T-helper 2 cell treated with Interferon-gamma antibody and Interleukin-4, amounts not matched to agents 100 ng/mL and 5 ng/mL, for 36 hours (primary cell): Measurements from ENCODE around the gene LRPPRC. TPM values are rescaled to one million over a fixed set of nuclear protein-coding genes. Genes with fewer than 3 reads are reported as not detected.
"Not testable (repeated sequence)": the region's sequence is repeated elsewhere in the genome, so short reads cannot be mapped to it uniquely, and the experiment has no call there.

Experiments
- intact Hi-C: fragments of 100-400 bp; cut with micrococcal nuclease; formaldehyde crosslinking; loops from one replicate; pipeline ENCODE4 v1.15.1; 2023
- total RNA-seq: library from RNA; stranded (reverse); gene quantifications from 2 replicates; pipeline ENCODE4 v1.2.3, GENCODE V29; 2022

LRPPRC gene
- total RNA-seq, 1 donor from 2014 or later, result 99.2 TPM

GRCh38 chr2:43911136-43911790, 84.5 kb downstream of the LRPPRC start:
- intact Hi-C loops, result not testable (repeated sequence)

DNA sequence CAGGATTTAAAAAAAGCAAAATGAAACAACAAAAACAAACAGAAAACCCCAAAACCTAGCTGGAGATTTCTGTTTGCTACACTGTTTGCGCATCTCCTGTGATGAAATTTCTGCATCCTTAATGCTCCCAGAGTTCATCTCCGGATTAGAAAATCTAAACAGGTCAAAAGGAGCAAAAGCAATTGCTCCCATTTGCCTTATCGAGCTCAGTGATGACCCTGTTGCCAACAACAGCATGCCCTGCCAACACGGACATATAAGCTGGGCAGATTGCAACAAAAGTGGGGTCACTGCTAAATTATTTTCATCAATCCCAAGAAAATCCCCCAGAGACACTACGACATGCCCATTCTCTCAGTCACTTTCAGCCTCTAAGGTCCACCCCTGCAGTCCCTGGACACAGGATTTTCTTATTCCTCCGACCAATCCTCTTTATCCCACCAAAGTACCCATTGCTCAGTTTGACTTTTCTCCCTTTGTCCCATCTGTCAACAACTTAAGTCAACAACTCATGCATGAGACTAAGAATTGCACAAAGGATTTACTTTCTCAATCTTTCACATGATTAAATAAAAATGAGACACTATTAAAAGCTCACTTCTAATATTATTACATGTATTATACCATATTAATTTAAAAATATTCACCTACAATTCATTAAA, 89.2 kb downstream of the LRPPRC start:
- intact Hi-C loops, result no loop called here

- intact Hi-C loops, result no loop called here
Observed at GRCh38 chr2:43905871-43906270, 89.9 kb downstream of the LRPPRC start.

GRCh38 chr2:43905371-43905803, 90.4 kb downstream of the LRPPRC start:
- intact Hi-C loops, result no loop called here

DNA sequence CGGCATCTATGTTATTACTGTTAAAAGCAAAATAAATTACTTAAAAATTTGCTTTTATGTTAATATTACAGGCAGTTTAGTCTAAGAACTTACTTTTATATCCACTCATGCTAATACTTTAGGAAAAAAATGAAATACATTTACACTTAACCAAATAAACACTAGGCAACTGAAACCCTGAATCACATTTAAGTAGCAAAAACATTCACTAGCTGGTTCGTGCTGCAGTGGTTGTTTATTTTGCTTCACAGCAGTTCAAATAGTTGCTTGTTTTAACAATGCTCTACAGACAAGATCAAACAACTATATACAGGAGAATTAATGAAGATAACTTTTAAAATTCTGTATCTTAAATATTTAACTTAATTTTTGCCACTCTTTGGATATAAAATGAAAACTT, 96.2 kb downstream of the LRPPRC start:
- intact Hi-C loops, result no loop called here

GRCh38 chr2:43898838-43899346, 96.9 kb downstream of the LRPPRC start:
- intact Hi-C loops, result no loop called here

DNA sequence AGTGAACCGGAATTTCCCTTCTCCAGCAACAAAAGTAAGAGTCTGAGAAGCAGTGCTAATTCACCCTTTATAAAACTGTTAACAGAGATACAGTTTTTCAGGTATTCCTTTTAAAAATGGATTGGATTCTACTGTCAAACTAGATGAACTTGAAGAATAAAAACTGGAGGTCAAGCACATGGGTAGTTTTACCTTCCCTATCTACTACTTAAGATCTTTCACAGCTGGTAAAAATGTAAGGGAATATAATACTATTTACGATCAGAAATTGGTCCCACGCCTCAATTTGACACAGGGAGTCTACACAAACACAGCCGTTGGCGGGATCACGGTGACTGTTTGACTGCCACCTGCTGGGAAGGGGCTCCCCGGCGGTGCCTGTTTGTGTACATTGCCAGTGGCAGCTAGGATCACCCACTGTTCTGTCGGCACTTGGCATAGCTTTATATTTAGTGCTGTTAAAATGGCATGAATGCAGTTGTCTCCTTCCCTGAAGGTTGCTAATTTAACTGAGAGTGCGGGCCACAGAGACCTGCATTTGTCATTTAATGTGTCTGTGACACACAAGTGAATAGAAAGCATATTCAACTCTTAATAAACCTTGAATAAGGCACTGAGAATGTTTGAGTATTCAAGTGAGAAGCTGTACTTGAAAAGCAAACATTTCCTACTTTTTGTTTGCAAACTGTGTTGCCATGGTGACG, 97.5 kb downstream of the LRPPRC start:
- intact Hi-C loops, result no loop called here

- intact Hi-C loops, result no loop called here
Observed at GRCh38 chr2:43897492-43897891, 98.3 kb downstream of the LRPPRC start.

- intact Hi-C loops, result no loop called here
Observed at GRCh38 chr2:43896906-43897305, 98.9 kb downstream of the LRPPRC start.

- intact Hi-C loops, result no loop called here
Observed at GRCh38 chr2:43894743-43895142, 101.0 kb downstream of the LRPPRC start.

DNA sequence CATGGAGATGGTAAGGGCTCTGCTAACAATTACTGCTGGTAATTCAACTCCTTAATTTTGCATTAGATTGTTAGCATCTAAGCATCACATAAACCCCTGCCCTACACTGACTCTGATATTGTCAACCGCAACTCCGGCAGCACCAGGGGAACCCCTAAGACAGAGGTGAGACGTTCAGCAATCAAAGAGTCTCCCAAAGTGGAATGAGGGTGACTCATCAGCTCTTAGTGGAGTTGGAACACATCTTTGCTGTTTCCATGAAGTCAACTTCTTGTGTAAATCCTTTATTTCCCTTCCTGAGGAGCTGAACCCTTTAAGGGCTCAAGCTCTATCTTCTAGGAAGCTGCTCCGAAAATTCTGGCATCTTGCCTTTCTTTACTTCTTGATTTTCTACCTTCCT, 104.9 kb downstream of the LRPPRC start:
- intact Hi-C loops, result no loop called here

- intact Hi-C loops, result no loop called here
Observed at GRCh38 chr2:43889416-43889815, 106.4 kb downstream of the LRPPRC start.

- intact Hi-C loops, result no loop called here
Observed at GRCh38 chr2:43887176-43887575, 108.6 kb downstream of the LRPPRC start.

DNA sequence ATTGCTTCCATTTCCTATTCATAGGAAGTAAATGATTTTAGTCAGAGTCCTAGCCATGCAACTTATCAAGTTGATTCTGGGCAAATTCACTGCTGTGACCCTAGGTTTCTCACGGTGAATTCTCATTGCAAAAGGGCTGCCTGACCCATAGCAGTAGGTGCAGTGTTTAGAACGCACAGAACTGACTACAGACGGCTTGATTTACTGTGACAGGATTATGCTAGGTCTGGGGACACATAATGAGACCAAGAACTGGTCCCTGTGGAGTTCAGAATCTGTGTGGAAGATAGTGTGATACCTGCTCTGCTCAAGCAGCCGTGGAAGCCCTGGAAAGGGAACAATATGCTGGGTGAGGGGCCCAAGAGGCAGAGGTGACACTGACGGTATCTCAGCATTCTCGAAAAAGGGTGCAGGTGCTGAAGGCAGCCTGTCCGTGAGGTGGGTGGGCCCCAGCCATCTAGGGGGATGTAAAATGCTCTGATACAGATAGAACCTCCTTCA, 110.6 kb downstream of the LRPPRC start:
- intact Hi-C loops, result no loop called here

DNA sequence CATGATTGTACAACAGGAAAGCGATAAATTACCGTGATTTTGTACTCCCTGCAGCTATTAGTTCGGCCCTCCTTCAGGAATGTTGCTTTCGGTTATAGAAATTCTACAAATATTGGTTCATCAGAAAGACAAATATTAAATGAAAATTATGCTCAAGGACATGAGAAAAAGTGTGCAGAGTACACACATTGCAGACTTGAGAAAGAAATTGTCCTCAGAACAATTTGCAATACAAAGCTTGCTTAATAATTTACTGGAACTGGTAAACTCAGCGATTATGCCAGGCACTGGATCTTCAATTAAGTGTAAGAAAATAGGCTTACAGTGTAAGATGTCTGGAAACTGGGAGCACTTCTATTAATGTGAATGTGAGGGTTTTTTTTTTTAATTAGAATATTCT, 111.1 kb downstream of the LRPPRC start:
- intact Hi-C loops, result no loop called here

- intact Hi-C loops, result no loop called here
Observed at GRCh38 chr2:43882312-43882711, 113.5 kb downstream of the LRPPRC start.

- intact Hi-C loops, result no loop called here
Observed at GRCh38 chr2:43880952-43881351, 114.8 kb downstream of the LRPPRC start.

DNA sequence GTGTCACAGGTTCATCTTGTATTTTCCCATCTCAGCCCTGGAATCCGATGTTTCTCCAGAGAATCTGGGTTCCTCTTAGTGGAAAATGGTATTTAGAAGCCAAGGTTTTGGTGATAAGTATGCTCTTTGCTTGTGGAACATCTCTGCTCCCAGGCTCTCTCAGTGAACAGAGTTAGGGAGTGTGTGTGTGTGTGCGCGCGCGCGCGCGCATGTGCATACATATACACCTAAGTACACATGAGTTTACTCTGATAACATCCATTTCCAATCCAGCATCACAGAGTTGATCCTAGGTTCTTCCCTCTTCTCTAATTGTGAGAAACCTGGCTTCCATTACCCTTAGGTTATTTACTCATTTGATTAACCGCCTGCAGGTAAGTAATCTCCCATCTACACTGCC, 115.3 kb downstream of the LRPPRC start:
- intact Hi-C loops, result no loop called here

DNA sequence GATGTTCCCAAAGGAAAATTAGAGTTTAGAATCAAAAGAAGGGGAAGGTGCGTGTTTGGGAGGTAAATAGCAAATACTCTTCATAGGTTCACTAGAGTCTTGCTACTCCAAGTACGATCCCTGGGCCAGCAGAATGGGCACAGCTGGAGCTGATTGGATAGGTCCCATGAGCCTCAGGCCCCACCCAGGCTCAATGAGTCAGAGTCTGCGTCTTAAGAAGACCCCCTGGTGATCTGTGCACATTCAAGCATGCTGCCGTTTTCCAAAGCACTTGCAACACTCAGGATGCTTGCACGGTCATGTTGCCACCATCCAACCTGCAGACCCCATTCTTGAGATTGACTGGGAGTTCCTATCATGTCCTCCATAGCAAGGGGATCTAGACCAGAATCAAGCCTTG, 116.5 kb downstream of the LRPPRC start:
- intact Hi-C loops, result loop anchor here (5.0 to 10.0 kb wide), 2 partner anchors 598 to 1076 kb away; no protein-coding TSS in a partner anchor

GRCh38 chr2:43877782-43878464, 117.9 kb downstream of the LRPPRC start:
- intact Hi-C loops, result loop anchor here (1.0 to 10.0 kb wide), 3 partner anchors 266 to 1077 kb away; no protein-coding TSS in a partner anchor

GRCh38 chr2:43874776-43875451, 120.9 kb downstream of the LRPPRC start:
- intact Hi-C loops, result loop anchor here (5.0 to 10.0 kb wide), 2 partner anchors 602 to 1080 kb away; no protein-coding TSS in a partner anchor
